Activated CD4-positive, alpha-beta T cell treated with anti-CD3 and anti-CD28 coated beads, Interleukin-10, Interleukin-2, amounts not matched to agents 100 ng/mL and 50 ng/mL, durations not matched to agents 16 hours and 8 hours (primary cell): ENCODE measurements around the gene TAB3.

Experiments
- DNase-seq: peaks from one replicate; pipeline ENCODE4 v3.0.0-alpha.2; 2020

TAB3 gene

GRCh38 chrX:30885136-30885535, 3.9 kb downstream of the TAB3 start:
- DNase-seq, result no peak

- no peak for DNase-seq
These were observed 5.9 kb downstream of the TAB3 start for GRCh38 chrX:30883138-30883537.

DNA sequence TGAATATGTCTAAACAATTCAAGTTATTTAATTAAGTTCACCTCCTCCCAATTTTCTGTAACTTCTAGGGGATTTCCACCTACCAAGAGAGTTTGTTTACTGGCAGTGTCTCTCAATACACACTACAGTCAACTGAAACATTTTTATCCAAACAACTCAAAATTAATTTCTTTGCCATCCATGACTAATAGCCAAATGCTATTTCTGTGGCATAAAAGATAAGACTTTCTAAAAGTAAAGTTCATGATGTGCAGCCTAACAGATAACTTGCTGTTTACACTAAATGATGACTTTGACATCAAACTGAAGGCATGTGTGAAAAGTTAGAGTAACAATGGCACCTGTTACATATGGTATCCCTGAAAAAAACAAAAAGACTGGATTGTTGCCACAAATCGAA, 7.3 kb downstream of the TAB3 start:
- DNase-seq, result peak; percentile 29

DNA sequence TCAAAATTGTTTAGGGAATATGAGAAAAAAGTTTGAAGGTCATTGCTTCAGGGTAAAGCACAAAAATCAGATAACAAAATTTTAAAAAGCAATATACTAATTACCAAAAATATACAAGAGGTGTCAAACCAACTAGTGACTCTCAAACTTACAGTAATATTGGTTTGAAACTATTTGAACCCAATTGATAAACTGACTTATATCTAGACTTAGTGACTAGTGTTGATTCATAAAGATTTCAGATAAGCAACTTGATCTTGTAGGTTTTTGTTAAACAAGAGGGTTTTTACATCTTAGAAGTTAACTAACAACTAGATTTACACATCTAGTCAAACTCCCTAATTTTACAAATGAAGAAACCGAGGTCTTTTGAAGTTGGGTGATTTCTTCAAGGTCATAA, 7.7 kb downstream of the TAB3 start:
- DNase-seq, result peak; percentile 16

DNA sequence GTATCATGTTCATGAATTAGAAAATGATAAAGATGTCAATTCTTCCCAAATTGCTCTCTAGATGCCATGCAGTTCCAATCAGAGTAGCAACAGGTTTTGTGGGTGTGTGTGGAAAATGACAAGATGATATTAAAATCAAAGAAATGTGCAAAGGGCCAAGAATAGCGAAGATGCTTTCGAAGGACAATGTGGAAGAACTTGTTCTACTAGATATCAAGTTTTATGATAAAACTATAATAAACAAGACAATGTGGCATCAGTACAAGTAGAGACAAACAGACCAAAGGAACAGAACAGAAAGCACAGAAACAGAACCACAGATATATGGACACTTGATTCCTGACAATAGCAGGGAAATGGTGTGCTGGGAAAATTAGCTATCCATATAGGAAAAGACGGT, 9.0 kb downstream of the TAB3 start:
- DNase-seq, result no peak

- DNase-seq, result no peak
These were observed 12.7 kb downstream of the TAB3 start for GRCh38 chrX:30876367-30876766.

DNA sequence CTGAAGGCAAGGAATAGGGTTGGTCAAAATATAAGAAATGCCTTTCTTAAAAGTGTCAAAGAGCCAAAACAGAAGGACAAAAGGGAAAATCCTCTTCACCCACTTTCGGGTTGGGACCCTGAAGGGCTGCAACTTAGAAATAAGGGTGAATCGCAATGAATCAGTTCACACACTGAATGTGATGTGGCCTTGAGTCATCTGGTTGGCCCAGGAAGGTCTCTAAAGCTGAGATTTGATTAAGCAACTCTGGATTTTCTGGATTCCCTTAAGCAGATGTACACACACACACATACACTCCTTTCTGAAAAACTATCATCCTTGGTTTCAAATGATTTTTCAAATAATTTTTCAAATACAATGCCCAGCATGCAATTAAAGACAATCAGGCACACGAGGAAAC, 13.1 kb downstream of the TAB3 start:
- peak; percentile 14 for DNase-seq

GRCh38 chrX:30874851-30875250, 14.2 kb downstream of the TAB3 start:
- no peak for DNase-seq

DNA sequence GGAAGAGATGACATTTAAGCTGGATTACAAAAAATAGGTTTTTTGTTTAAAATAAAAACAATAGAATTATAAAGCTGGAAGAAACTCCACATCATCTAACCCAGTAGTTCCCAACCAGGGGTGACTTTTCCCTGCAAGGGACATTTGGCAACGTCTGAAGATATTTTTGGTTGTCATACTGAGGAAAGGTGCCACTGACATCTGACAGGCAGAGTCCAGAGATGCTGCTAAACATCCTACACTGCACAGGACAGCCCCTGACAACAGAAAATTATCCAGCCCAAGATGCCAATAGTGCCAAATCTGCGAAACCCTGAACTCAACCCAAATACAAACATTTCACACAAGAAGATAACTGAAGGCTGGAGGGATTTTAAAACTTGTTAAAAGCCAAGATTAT, 18.5 kb downstream of the TAB3 start:
- no peak for DNase-seq

DNA sequence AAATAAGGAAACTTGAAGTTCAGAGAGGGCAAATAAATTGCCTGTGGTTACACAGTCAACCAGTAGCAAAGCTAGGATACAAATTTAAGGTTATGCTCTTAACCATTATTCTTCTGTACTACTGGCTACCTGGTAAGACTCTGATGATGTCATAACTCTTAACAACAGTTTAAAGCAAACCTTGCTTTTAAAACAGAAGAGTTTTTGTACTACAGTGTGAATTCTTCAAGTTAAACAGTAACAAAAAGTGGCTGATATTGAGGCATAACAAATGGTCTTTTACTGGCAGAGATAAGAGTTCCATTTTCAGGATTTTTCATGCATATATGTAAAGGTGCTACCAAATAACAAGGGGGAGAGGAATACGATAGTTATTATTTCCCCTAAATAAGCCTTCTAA, 23.4 kb downstream of the TAB3 start:
- no peak for DNase-seq

DNA sequence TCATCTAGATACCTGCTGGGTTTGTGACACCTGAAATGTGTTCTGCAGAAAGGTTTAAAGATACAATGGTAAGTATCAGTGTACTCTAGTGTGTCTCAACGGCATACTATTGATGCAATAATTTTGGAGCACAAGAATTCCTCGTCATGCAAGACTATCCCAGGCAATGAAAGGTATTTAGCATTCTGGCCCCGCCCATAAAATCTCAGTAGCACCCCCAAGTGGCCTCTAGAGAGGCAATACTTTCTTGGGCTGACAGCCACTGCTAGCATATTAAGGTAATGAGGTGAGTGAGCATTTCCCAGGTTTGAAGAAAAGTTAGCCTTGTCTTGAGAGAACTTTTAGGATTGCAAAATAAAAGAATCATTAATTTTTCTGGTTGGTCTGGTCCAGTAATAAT, 24.0 kb downstream of the TAB3 start:
- DNase-seq, result peak; percentile 14

DNA sequence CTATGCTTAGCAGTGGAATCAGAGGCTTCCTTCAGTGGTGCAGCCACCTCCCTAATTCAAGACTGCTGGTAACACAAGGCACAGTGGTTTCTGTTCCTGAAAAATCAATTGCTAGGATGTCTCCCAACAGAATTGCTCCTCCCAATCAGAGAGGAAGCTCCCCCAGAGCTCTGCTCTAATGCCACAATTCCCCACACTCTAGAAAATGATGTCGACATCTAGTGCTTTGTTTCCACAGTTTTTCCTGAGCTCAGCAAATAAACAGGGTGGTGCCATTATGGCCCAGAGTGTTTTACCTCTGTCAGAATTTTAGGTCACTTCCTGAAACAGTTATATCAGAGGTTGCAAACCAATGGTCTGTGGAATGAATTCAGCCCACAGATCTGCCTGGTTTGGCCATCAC, 24.7 kb downstream of the TAB3 start:
- no peak for DNase-seq

GRCh38 chrX:30863974-30864373, 25.1 kb downstream of the TAB3 start:
- DNase-seq, result no peak

- DNase-seq, result no peak
These were observed 31.0 kb downstream of the TAB3 start for GRCh38 chrX:30858098-30858497.

GRCh38 chrX:30851449-30851848, 37.6 kb downstream of the TAB3 start:
- DNase-seq, result no peak

DNA sequence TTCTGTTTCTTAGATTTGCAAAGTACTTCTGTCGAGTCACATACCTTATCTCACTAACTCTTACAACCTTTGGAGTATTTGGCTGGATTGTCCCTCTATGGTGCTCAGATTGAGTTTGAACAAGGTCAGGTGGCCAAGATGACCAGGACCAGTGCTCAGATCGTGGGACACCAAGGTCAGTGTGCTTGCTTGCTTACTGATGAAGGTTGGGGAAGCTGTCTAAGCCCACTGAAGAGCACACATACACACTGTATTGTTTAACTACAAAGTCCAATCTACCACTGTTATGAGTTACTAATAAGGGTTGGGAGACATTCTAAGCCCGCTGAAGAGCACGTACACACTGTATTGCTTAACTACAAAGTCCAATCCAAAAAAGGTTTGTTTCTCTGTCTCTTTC, 53.7 kb downstream of the TAB3 start:
- DNase-seq, result no peak

DNA sequence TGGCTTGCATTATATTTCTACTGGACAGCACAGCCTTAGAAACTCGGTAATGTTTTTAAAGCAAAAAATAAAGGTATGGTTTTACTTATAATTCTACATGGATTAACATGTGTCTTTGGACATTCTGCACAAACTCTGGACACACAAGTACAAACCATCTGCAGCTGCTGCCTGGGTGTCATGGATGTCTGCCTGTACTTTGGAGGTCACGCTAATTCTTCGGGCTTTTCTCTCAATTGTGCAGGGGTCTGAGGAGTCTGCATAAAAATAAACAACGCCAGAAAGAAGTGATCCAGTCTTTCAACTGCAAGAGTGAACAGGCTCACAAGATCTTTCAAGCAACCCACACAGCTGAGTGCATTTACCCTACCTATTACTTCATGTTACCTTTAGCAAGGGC, 55.2 kb downstream of the TAB3 start:
- DNase-seq, result no peak

DNA sequence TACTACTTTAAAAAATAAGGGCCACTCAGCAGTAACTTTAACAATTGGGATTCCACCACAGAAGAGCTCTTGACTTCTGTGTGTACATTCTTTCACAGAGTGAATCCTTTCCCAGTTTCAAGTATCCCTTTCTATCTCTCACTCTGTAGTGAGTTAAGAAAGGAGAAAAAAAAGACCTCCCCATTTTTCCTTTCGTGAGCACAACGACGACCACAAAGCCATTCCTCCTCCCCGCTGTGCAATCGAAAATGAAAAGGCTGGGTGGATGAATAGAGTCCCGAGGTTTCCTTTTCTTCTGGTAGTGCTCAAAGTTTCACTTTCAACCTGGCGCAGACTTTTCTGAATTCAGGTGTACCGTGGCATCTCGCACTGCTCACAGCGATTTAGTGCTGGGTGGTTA, 58.0 kb downstream of the TAB3 start:
- DNase-seq, result peak; percentile 46

- no peak for DNase-seq
These were observed 58.6 kb downstream of the TAB3 start for GRCh38 chrX:30830326-30830943.

DNA sequence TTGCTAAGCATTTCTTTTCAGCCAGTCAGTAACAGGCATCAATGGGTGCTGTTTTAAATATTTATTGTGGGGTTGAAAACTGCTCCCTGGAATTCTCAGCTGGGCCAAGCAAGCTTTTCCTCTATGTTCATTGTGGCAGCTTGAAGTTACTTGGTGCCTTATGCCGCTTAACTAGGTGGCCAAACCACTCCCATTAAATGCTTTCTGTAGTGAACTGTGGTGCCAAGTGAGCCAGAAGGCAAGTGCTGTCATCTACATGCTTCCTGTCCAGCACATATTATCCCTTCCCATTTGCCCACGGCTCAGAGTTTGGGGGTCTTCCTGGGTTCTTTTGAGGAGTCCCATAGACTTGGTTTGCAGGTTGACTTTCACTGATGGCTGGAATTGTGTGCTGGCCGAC, 64.8 kb downstream of the TAB3 start:
- DNase-seq, result no peak

DNA sequence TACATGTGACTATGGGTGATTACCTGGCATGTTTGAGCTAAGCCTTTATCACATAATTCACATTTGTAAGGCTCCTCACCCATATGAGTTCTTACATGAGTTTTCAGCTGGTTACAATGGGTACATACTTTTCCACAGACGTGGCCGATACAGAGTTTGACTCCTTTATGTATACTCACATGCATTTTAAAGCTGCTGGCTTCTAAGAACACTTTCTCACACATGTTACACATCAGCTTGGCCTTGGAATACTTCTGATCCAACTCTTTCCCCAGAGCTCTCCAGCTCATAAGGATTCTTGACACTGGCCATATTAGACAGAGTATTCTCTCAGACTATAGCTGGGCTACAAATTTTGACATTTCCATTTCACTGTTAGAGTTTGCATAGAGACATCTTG, 66.3 kb downstream of the TAB3 start:
- DNase-seq, result no peak

- DNase-seq, result no peak
These were observed 66.9 kb downstream of the TAB3 start for GRCh38 chrX:30822068-30822681.

- DNase-seq, result no peak
These were observed 67.9 kb downstream of the TAB3 start for GRCh38 chrX:30821116-30821515.

GRCh38 chrX:30819080-30819479, 70.0 kb downstream of the TAB3 start:
- DNase-seq, result no peak

GRCh38 chrX:30816079-30816478, 73.0 kb downstream of the TAB3 start:
- DNase-seq, result no peak
